H9 (cell line): ENCODE results near the gene USP37. TPM values are rescaled to one million over a fixed set of nuclear protein-coding genes. Genes with fewer than 3 reads are reported as not detected.
"Not testable (repeated sequence)": the region's sequence is repeated elsewhere in the genome, so short reads cannot be mapped to it uniquely, and the experiment has no call there.

Experiments
- DNase-seq: peaks from one replicate; pipeline ENCODE4 v3.0.0-alpha.2; 2017
- H2AFZ ChIP-seq: one replicate; pipeline ENCODE4 v1.6.1; 2013; ENCODE audit warnings: mild to moderate bottlenecking, low read length, control low read depth, moderate library complexity
- H2AK5ac ChIP-seq: 2 replicates; pipeline ENCODE4 v1.6.1; 2013; ENCODE audit warnings: low read length, control low read depth, mixed read lengths; ENCODE audit not compliant: insufficient read length
- H2BK120ac ChIP-seq: one replicate; pipeline ENCODE4 v1.6.1; 2013; ENCODE audit warnings: low read depth, mild to moderate bottlenecking, low read length, control low read depth, inconsistent platforms; ENCODE audit not compliant: poor library complexity, severe bottlenecking
- H2BK12ac ChIP-seq: 2 replicates; pipeline ENCODE4 v1.6.1; 2013; ENCODE audit warnings: low read length, control low read depth, mixed read lengths, low read depth; ENCODE audit not compliant: insufficient read length
- H2BK15ac ChIP-seq: 2 replicates; pipeline ENCODE4 v1.6.1; 2013; ENCODE audit warnings: low read depth, low read length, control low read depth
- H2BK20ac ChIP-seq: one replicate; pipeline ENCODE4 v1.6.1; 2013; ENCODE audit warnings: low read depth, mild to moderate bottlenecking, low read length, control low read depth, inconsistent platforms; ENCODE audit not compliant: poor library complexity, severe bottlenecking
- H2BK5ac ChIP-seq: 2 replicates; pipeline ENCODE4 v1.6.1; 2013; ENCODE audit warnings: low read length, control low read depth, mixed read lengths; ENCODE audit not compliant: insufficient read length
- H3K14ac ChIP-seq: 2 replicates; pipeline ENCODE4 v1.6.1; 2013; ENCODE audit warnings: low read length, control low read depth; ENCODE audit not compliant: insufficient read depth
- H3K18ac ChIP-seq: 2 replicates; pipeline ENCODE4 v1.6.1; 2013; ENCODE audit warnings: low read depth, mild to moderate bottlenecking, mixed read lengths, low read length, control low read depth; ENCODE audit not compliant: insufficient read length
- H3K23ac ChIP-seq: 2 replicates; pipeline ENCODE4 v1.6.1; 2013; ENCODE audit warnings: low read length, control low read depth, mixed read lengths, low read depth; ENCODE audit not compliant: insufficient read length
- H3K23me2 ChIP-seq: 2 replicates; pipeline ENCODE4 v1.6.1; 2013; ENCODE audit warnings: low read depth, mild to moderate bottlenecking, mixed read lengths, low read length, control low read depth; ENCODE audit not compliant: insufficient read length, poor library complexity, severe bottlenecking
- H3K27ac ChIP-seq: 2 replicates; pipeline ENCODE4 v1.5.1; 2013; ENCODE audit warnings: low read length, control low read depth, mixed read lengths, low read depth; ENCODE audit not compliant: insufficient read length
- H3K27me3 ChIP-seq: 2 replicates; pipeline ENCODE4 v1.6.1; 2013; ENCODE audit warnings: low read length, control low read depth, inconsistent platforms; ENCODE audit not compliant: insufficient read depth
- H3K4ac ChIP-seq: 2 replicates; pipeline ENCODE4 v1.6.1; 2013; ENCODE audit warnings: low read depth, mild to moderate bottlenecking, control low read depth, inconsistent platforms, low read length, moderate library complexity
- H3K4me1 ChIP-seq: 2 replicates; pipeline ENCODE4 v1.6.1; 2013; ENCODE audit warnings: low read length, control low read depth, inconsistent platforms; ENCODE audit not compliant: insufficient read depth
- H3K4me2 ChIP-seq: 2 replicates; pipeline ENCODE4 v1.6.1; 2013; ENCODE audit warnings: low read length, control low read depth, mixed read lengths; ENCODE audit not compliant: insufficient read length, insufficient read depth
- H3K56ac ChIP-seq: 2 replicates; pipeline ENCODE4 v1.6.1; 2013; ENCODE audit warnings: low read depth, mild to moderate bottlenecking, mixed read lengths, low read length, control low read depth; ENCODE audit not compliant: insufficient read length
- H3K79me1 ChIP-seq: 2 replicates; pipeline ENCODE4 v1.6.1; 2013; ENCODE audit warnings: low read depth, mild to moderate bottlenecking, moderate library complexity, low read length, control low read depth, inconsistent platforms; ENCODE audit not compliant: insufficient read depth, poor library complexity, severe bottlenecking
- H3K79me2 ChIP-seq: 2 replicates; pipeline ENCODE4 v1.6.1; 2013; ENCODE audit warnings: low read length, control low read depth, inconsistent platforms; ENCODE audit not compliant: insufficient read depth
- H3K9ac ChIP-seq: 2 replicates; pipeline ENCODE4 v1.6.1; 2013; ENCODE audit warnings: low read length, control low read depth, mixed read lengths; ENCODE audit not compliant: insufficient read length; ENCODE audit errors: extremely low read depth
- H3K9me3 ChIP-seq: one replicate; pipeline ENCODE4 v1.6.1; 2013; ENCODE audit warnings: low read depth, low read length, inconsistent platforms; ENCODE audit not compliant: control insufficient read depth
- H3T11ph ChIP-seq: one replicate; pipeline ENCODE4 v1.6.1; 2013; ENCODE audit warnings: mild to moderate bottlenecking, low read length, control low read depth, inconsistent platforms
- H4K20me1 ChIP-seq: one replicate; pipeline ENCODE4 v1.6.1; 2013; ENCODE audit not compliant: control insufficient read depth, insufficient read length, insufficient read depth
- H4K5ac ChIP-seq: 2 replicates; pipeline ENCODE4 v1.6.1; 2013; ENCODE audit warnings: low read depth, mild to moderate bottlenecking, mixed read lengths, low read length, control low read depth; ENCODE audit not compliant: insufficient read length
- H4K8ac ChIP-seq: replicated peaks from 2 replicates; pipeline ENCODE4 v1.6.1; 2013; ENCODE audit warnings: low read length, control low read depth, mixed read lengths, low read depth; ENCODE audit not compliant: insufficient read length
- H4K91ac ChIP-seq: 2 replicates; pipeline ENCODE4 v1.6.1; 2013; ENCODE audit warnings: low read depth, mild to moderate bottlenecking, moderate library complexity, mixed read lengths, low read length, control low read depth; ENCODE audit not compliant: insufficient read length
- H3K27ac Mint-ChIP-seq, 3 experiments: 2 replicates in 2 of 3; 3 replicates in 1 of 3; pipeline ENCODE4 v1.8.0; 2020 to 2021; ENCODE audit warnings: mixed read lengths in 3 of 3, mild to moderate bottlenecking in 1 of 3, moderate library complexity in 1 of 3
- H3K27me3 Mint-ChIP-seq: 2 replicates; pipeline ENCODE4 v1.8.0; 2021; ENCODE audit warnings: low read depth, mild to moderate bottlenecking, moderate library complexity, mixed read lengths
- H3K36me3 Mint-ChIP-seq, 3 experiments: 2 replicates in 2 of 3; 3 replicates in 1 of 3; pipeline ENCODE4 v1.8.0; 2020 to 2021; ENCODE audit warnings: low read depth in 3 of 3, mixed read lengths in 3 of 3; ENCODE audit not compliant: insufficient read depth in 1 of 3
- H3K4me1 Mint-ChIP-seq, 2 experiments: 2 replicates each; pipeline ENCODE4 v1.8.0; 2020; ENCODE audit warnings: mixed read lengths in 2 of 2
- H3K4me3 Mint-ChIP-seq, 2 experiments: 2 replicates in 1 of 2; 3 replicates in 1 of 2; pipeline ENCODE4 v1.8.0; 2020 to 2021; ENCODE audit warnings: mild to moderate bottlenecking in 2 of 2, mixed read lengths in 2 of 2, moderate library complexity in 1 of 2
- H3K9me3 Mint-ChIP-seq, 2 experiments: 2 replicates in 1 of 2; 3 replicates in 1 of 2; pipeline ENCODE4 v1.8.0; 2020; ENCODE audit warnings: mild to moderate bottlenecking in 2 of 2, mixed read lengths in 2 of 2, moderate library complexity in 1 of 2
- WGBS: extraction: QIAGEN DNeasy Blood & Tissue Kit; methylation state at CpG from one replicate; pipeline ENCODE4 v1.1.7; 2013; ENCODE audit warnings: missing lambda C conversion rate, low lambda C conversion rate, mixed read lengths; ENCODE audit not compliant: insufficient read length; ENCODE audit errors: extremely low coverage; 5-methylcytosine and 5-hydroxymethylcytosine counted together
- total RNA-seq: library from RNA; stranded (reverse); gene quantifications from 2 replicates; pipeline ENCODE4 v1.2.1, GENCODE V29; 2021
- TF ChIP-seq, protein P1 (sequence below): fragments of 200-600 bp; sonication (generic); conservative IDR thresholded peaks from 3 replicates; pipeline ENCODE4 v1.8.0; 2021; ENCODE audit warnings: antibody characterized with exemption, mild to moderate bottlenecking

USP37 gene
- total RNA-seq, 1 experiment from 2014 or later = 34.9 TPM

DNA sequence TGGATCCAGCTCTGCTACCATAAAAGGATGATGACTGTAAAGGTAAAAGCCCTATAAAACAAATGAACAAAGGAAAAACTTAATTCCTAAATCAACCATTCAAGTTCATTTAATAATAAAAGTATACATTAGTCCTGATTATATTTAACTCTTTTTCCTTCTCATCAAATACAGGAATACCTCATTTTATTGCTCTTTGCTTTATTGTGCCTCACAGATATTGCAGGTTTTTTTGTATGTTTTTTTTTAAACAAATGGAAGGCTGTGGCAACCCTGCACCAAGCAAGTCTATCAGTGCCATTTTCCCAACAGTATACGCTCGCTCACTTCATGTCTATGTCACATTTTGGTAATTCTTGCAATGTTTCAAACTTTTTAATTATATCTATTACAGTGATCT is 38.2 kb downstream of the USP37 start:
- Histone ChIP-seq H3K27ac (no peak overlapping the region), H2BK5ac (no peak overlapping the region), H2BK15ac (no peak overlapping the region), H3T11ph (no peak overlapping the region), H3K4me2 (no peak overlapping the region), H3K4ac (no peak overlapping the region), H3K27me3 (no peaks in the 10 kb centered on the region), H3K23ac (no peak overlapping the region), H4K91ac (no peak overlapping the region), H3K9me3 (no peaks in the 10 kb centered on the region), H3K23me2 (no peaks in the 10 kb centered on the region), H3K4me1 (no peaks in the 10 kb centered on the region), H4K20me1 (no peaks in the 10 kb centered on the region), H3K9ac (no peak overlapping the region), H2AFZ (no peak overlapping the region), H3K79me1 (no peaks in the 10 kb centered on the region), H3K14ac (no peak overlapping the region), H4K8ac (no peak overlapping the region), H2BK12ac (no peak overlapping the region), H2AK5ac (no peak overlapping the region), H3K79me2 (no peaks in the 10 kb centered on the region), H3K56ac (no peak overlapping the region), H2BK20ac (no peak overlapping the region), H2BK120ac (no peak overlapping the region), H3K18ac (no peak overlapping the region), H4K5ac (no peak overlapping the region)
- TF ChIP-seq, protein P1, sequence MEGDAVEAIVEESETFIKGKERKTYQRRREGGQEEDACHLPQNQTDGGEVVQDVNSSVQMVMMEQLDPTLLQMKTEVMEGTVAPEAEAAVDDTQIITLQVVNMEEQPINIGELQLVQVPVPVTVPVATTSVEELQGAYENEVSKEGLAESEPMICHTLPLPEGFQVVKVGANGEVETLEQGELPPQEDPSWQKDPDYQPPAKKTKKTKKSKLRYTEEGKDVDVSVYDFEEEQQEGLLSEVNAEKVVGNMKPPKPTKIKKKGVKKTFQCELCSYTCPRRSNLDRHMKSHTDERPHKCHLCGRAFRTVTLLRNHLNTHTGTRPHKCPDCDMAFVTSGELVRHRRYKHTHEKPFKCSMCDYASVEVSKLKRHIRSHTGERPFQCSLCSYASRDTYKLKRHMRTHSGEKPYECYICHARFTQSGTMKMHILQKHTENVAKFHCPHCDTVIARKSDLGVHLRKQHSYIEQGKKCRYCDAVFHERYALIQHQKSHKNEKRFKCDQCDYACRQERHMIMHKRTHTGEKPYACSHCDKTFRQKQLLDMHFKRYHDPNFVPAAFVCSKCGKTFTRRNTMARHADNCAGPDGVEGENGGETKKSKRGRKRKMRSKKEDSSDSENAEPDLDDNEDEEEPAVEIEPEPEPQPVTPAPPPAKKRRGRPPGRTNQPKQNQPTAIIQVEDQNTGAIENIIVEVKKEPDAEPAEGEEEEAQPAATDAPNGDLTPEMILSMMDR = no peak
- no peak for DNase-seq
- H3K27ac Mint-ChIP-seq = no peak overlapping the region
- no peaks in the 10 kb centered on the region for H3K4me1 Mint-ChIP-seq
- peaks cover 2% of the 10 kb centered on the region in 2 experiments; a peak in 3 of 5 replicates for H3K9me3 Mint-ChIP-seq
- no peaks in the 10 kb centered on the region for H3K27me3 Mint-ChIP-seq
- no peak overlapping the region for H3K4me3 Mint-ChIP-seq
- peaks cover 52 to 84% (median 79%) of the 10 kb centered on the region in 3 experiments for H3K36me3 Mint-ChIP-seq
- WGBS = no CpG with 5 or more reads among the region's 2 CpGs

DNA sequence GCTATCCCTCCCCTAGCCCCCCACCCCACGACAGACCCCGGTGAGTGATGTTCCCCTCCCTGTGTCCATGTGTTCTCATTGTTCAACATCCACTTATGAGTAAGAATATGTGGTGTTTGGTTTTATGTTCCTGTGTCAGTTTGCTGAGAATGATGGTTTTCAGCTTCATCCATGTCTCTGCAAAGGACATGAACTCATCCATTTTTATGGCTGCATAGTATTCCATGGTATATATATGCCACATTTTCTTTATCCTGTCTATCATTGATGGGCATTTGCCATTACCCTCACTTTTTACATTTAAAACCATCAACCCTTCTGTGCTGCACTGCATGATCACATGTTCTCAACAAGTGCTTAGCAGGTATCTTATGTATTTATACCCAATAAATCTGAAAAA is 39.7 kb downstream of the USP37 start:
- H4K20me1 ChIP-seq, H3K4me1 Mint-ChIP-seq, H3K23me2 ChIP-seq, H3K23ac ChIP-seq, H3K79me1 ChIP-seq, H3K27me3 Mint-ChIP-seq, H3K27ac Mint-ChIP-seq, H3K14ac ChIP-seq, H4K5ac ChIP-seq, H3K9me3 Mint-ChIP-seq, H3K27ac ChIP-seq, H3K79me2 ChIP-seq, H2BK12ac ChIP-seq, H3K18ac ChIP-seq, H3K9ac ChIP-seq, H3K4me3 Mint-ChIP-seq, H2AFZ ChIP-seq, H4K91ac ChIP-seq, H3T11ph ChIP-seq, H3K9me3 ChIP-seq, H3K4me2 ChIP-seq, H2BK120ac ChIP-seq, DNase-seq, H2BK5ac ChIP-seq, H2BK15ac ChIP-seq, H3K4me1 ChIP-seq, H3K27me3 ChIP-seq, H4K8ac ChIP-seq, H2AK5ac ChIP-seq, H3K56ac ChIP-seq, H2BK20ac ChIP-seq, H3K4ac ChIP-seq: not testable (repeated sequence)
- no CpG with 5 or more reads among the region's 2 CpGs for WGBS
- peaks cover 64 to 90% (median 88%) of the 10 kb centered on the region in 3 experiments for H3K36me3 Mint-ChIP-seq
